Memory B cell (primary cell): ENCODE data around the gene COL21A1.

Source experiments
- ATAC-seq: fragments of 150-1000 bp; cut with Tn5 transposase; 2 replicates; pipeline ENCODE4 v1.10.0; 2021; ENCODE audit warnings: low read depth, mild to moderate bottlenecking, moderate library complexity
- DNase-seq, 2 donors: peaks; one replicate each; pipeline ENCODE4 v3.0.0; 2022; ENCODE audit warnings: low spot score in 2 of 2
- H3K27ac Mint-ChIP-seq: one replicate; pipeline ENCODE4 v1.8.0; 2022; ENCODE audit warnings: mild to moderate bottlenecking, moderate library complexity, mixed read lengths
- H3K27me3 Mint-ChIP-seq: one replicate; pipeline ENCODE4 v1.8.0; 2022; ENCODE audit warnings: mixed read lengths
- H3K36me3 Mint-ChIP-seq: one replicate; pipeline ENCODE4 v1.8.0; 2022; ENCODE audit warnings: mild to moderate bottlenecking, mixed read lengths
- H3K4me1 Mint-ChIP-seq: one replicate; pipeline ENCODE4 v1.8.0; 2022; ENCODE audit warnings: mixed read lengths
- H3K4me3 Mint-ChIP-seq: one replicate; pipeline ENCODE4 v1.8.0; 2022; ENCODE audit warnings: mild to moderate bottlenecking, moderate library complexity, mixed read lengths
- H3K9me3 Mint-ChIP-seq: one replicate; pipeline ENCODE4 v1.8.0; 2022; ENCODE audit warnings: mixed read lengths

Gene COL21A1

GRCh38 chr6:56193846-56194245, 53.5 kb downstream of the COL21A1 start:
- Mint-ChIP-seq H3K9me3 (peaks cover 13% of the 10 kb centered on the region), H3K4me3 (no peak overlapping the region), H3K4me1 (no peaks in the 10 kb centered on the region), H3K27ac (no peak overlapping the region), H3K36me3 (no peaks in the 10 kb centered on the region), H3K27me3 (no peaks in the 10 kb centered on the region)
- ATAC-seq (no peak), DNase-seq (no peak)

- ATAC-seq (no peak), DNase-seq (no peak)
- Mint-ChIP-seq H3K27me3 (no peaks in the 10 kb centered on the region), H3K9me3 (peaks cover 3% of the 10 kb centered on the region), H3K4me1 (no peaks in the 10 kb centered on the region), H3K4me3 (no peak overlapping the region), H3K36me3 (no peaks in the 10 kb centered on the region), H3K27ac (no peak overlapping the region)
Observed at GRCh38 chr6:56188429-56188828, 59.0 kb downstream of the COL21A1 start.

GRCh38 chr6:56187686-56188085, 59.7 kb downstream of the COL21A1 start:
- ATAC-seq, result no peak
- Mint-ChIP-seq H3K27ac (no peak overlapping the region), H3K9me3 (peaks cover 3% of the 10 kb centered on the region), H3K36me3 (no peaks in the 10 kb centered on the region), H3K4me3 (no peak overlapping the region), H3K4me1 (no peaks in the 10 kb centered on the region), H3K27me3 (no peaks in the 10 kb centered on the region)
- no peak for DNase-seq

- no peak for DNase-seq
- Mint-ChIP-seq H3K4me3 (no peak overlapping the region), H3K9me3 (peaks cover 31% of the 10 kb centered on the region), H3K4me1 (no peaks in the 10 kb centered on the region), H3K27me3 (no peaks in the 10 kb centered on the region), H3K27ac (no peak overlapping the region), H3K36me3 (peaks cover 5% of the 10 kb centered on the region)
- ATAC-seq, result no peak
Observed at GRCh38 chr6:56176741-56177140, 70.6 kb downstream of the COL21A1 start.

GRCh38 chr6:56173228-56173627, 74.2 kb downstream of the COL21A1 start:
- DNase-seq, result no peak
- H3K36me3 Mint-ChIP-seq, result peaks cover 5% of the 10 kb centered on the region
- peaks cover 35% of the 10 kb centered on the region for H3K9me3 Mint-ChIP-seq
- ATAC-seq, result no peak
- no peaks in the 10 kb centered on the region for H3K4me1 Mint-ChIP-seq
- no peaks in the 10 kb centered on the region for H3K27me3 Mint-ChIP-seq
- H3K4me3 Mint-ChIP-seq, result no peak overlapping the region
- H3K27ac Mint-ChIP-seq, result no peak overlapping the region

GRCh38 chr6:56172144-56172543, 75.2 kb downstream of the COL21A1 start:
- Mint-ChIP-seq H3K27me3 (no peaks in the 10 kb centered on the region), H3K36me3 (peaks cover 5% of the 10 kb centered on the region), H3K27ac (no peak overlapping the region), H3K9me3 (peaks cover 36% of the 10 kb centered on the region), H3K4me1 (no peaks in the 10 kb centered on the region), H3K4me3 (no peak overlapping the region)
- ATAC-seq (no peak), DNase-seq (no peak)

- ATAC-seq (no peak), DNase-seq (no peak)
- peaks cover 23% of the 10 kb centered on the region for H3K9me3 Mint-ChIP-seq
- no peaks in the 10 kb centered on the region for H3K4me1 Mint-ChIP-seq
- H3K4me3 Mint-ChIP-seq, result no peak overlapping the region
- peaks cover 1% of the 10 kb centered on the region for H3K36me3 Mint-ChIP-seq
- no peak overlapping the region for H3K27ac Mint-ChIP-seq
- no peaks in the 10 kb centered on the region for H3K27me3 Mint-ChIP-seq
Observed at GRCh38 chr6:56169366-56169765, 78.0 kb downstream of the COL21A1 start.

- no peak for DNase-seq
- no peak for ATAC-seq
- Mint-ChIP-seq H3K27ac (no peak overlapping the region), H3K9me3 (peaks cover 16% of the 10 kb centered on the region), H3K36me3 (peaks cover 1% of the 10 kb centered on the region), H3K27me3 (no peaks in the 10 kb centered on the region), H3K4me3 (no peak overlapping the region), H3K4me1 (no peaks in the 10 kb centered on the region)
Observed at GRCh38 chr6:56168596-56168995, 78.8 kb downstream of the COL21A1 start.

- Mint-ChIP-seq H3K9me3 (peaks cover 3% of the 10 kb centered on the region), H3K4me3 (no peak overlapping the region), H3K36me3 (no peaks in the 10 kb centered on the region), H3K4me1 (no peaks in the 10 kb centered on the region), H3K27me3 (no peaks in the 10 kb centered on the region), H3K27ac (no peak overlapping the region)
- ATAC-seq, result no peak
- DNase-seq, result no peak
Observed at GRCh38 chr6:56162081-56162480, 85.3 kb downstream of the COL21A1 start.

- Mint-ChIP-seq H3K9me3 (peaks cover 6% of the 10 kb centered on the region), H3K4me1 (no peaks in the 10 kb centered on the region), H3K27ac (no peak overlapping the region), H3K36me3 (no peaks in the 10 kb centered on the region), H3K4me3 (no peak overlapping the region), H3K27me3 (no peaks in the 10 kb centered on the region)
- DNase-seq, result no peak
- no peak for ATAC-seq
Observed at GRCh38 chr6:56160489-56160888, 86.9 kb downstream of the COL21A1 start.

- no peak for ATAC-seq
Observed at GRCh38 chr6:56158571-56158970, 88.8 kb downstream of the COL21A1 start.

GRCh38 chr6:56156643-56157042, 90.7 kb downstream of the COL21A1 start:
- Mint-ChIP-seq H3K27ac (no peak overlapping the region), H3K4me1 (no peaks in the 10 kb centered on the region), H3K36me3 (no peaks in the 10 kb centered on the region), H3K27me3 (no peaks in the 10 kb centered on the region), H3K9me3 (peaks cover 21% of the 10 kb centered on the region), H3K4me3 (no peak overlapping the region)
- no peak for DNase-seq
- ATAC-seq, result no peak

More at GRCh38 chr6:56158571-56158970, 88.8 kb downstream of the COL21A1 start:
- Mint-ChIP-seq H3K4me3 (no peak overlapping the region), H3K36me3 (no peaks in the 10 kb centered on the region), H3K27ac (no peak overlapping the region), H3K27me3 (no peaks in the 10 kb centered on the region), H3K4me1 (no peaks in the 10 kb centered on the region), H3K9me3 (peaks cover 17% of the 10 kb centered on the region)
- no peak for DNase-seq

GRCh38 chr6:56155634-56156141, 91.7 kb downstream of the COL21A1 start:
- H3K36me3 Mint-ChIP-seq, result no peaks in the 10 kb centered on the region
- DNase-seq (no peak), ATAC-seq (no peak)
- H3K27me3 Mint-ChIP-seq, result no peaks in the 10 kb centered on the region
- H3K4me3 Mint-ChIP-seq, result no peak overlapping the region
- H3K4me1 Mint-ChIP-seq, result no peaks in the 10 kb centered on the region
- H3K27ac Mint-ChIP-seq, result no peak overlapping the region
- peaks cover 20% of the 10 kb centered on the region for H3K9me3 Mint-ChIP-seq

GRCh38 chr6:56154076-56154475, 93.3 kb downstream of the COL21A1 start:
- ATAC-seq, result no peak
- H3K36me3 Mint-ChIP-seq, result no peaks in the 10 kb centered on the region
- no peak for DNase-seq
- H3K4me1 Mint-ChIP-seq, result no peaks in the 10 kb centered on the region
- H3K4me3 Mint-ChIP-seq, result no peak overlapping the region
- H3K27ac Mint-ChIP-seq, result no peak overlapping the region
- peaks cover 26% of the 10 kb centered on the region for H3K9me3 Mint-ChIP-seq
- H3K27me3 Mint-ChIP-seq, result no peaks in the 10 kb centered on the region

- Mint-ChIP-seq H3K27me3 (no peaks in the 10 kb centered on the region), H3K27ac (no peak overlapping the region), H3K36me3 (no peaks in the 10 kb centered on the region), H3K4me1 (no peaks in the 10 kb centered on the region), H3K9me3 (peaks cover 29% of the 10 kb centered on the region), H3K4me3 (no peak overlapping the region)
- DNase-seq (no peak), ATAC-seq (no peak)
Observed at GRCh38 chr6:56152611-56153010, 94.8 kb downstream of the COL21A1 start.
